GM12878 (cell line): ENCODE data around the gene TP73. TPM values are rescaled to one million over a fixed set of nuclear protein-coding genes. Genes with fewer than 3 reads are reported as not detected.

Source experiments
- ATAC-seq: fragments of 200-7000 bp; cut with Tn5 transposase; 3 replicates; pipeline ENCODE4 v1.9.1; 2020; ENCODE audit warnings: mild to moderate bottlenecking, moderate library complexity
- BruUV-seq: library from RNA; stranded (reverse); fragments of 400-500 nt; replicated peaks from 2 replicates; lab custom pipeline; 2021; lab: Mats Ljungman, UMichigan
- CTCF ChIA-PET: fragments of 300-600 bp; sonication (Branson Sonifier 250); formaldehyde crosslinking; extraction: SDS; loops from one replicate; lab custom pipeline; 2021; ENCODE audit warnings: inconsistent platforms; lab: Yijun Ruan, JAX
- POLR2A ChIA-PET: fragments of 350-600 bp; formaldehyde crosslinking; extraction: SDS; loops from one replicate; lab custom pipeline; 2021; ENCODE audit warnings: inconsistent platforms; lab: Charles Lee
- RAD21 ChIA-PET: fragments of 300-600 bp; sonication (Branson Sonifier 250); formaldehyde crosslinking; loops from one replicate; lab custom pipeline; 2023; ENCODE audit warnings: antibody characterized with exemption; ENCODE audit not compliant: unreplicated experiment; lab: Charles Lee
- SMC1A ChIA-PET: fragments of 300-600 bp; sonication (Branson Sonifier 250); formaldehyde crosslinking; loops from one replicate; lab custom pipeline; 2023; ENCODE audit not compliant: unreplicated experiment, uncharacterized antibody; lab: Charles Lee
- DNase-seq: peaks from one replicate; pipeline ENCODE4 v3.0.0-alpha.2; 2011; ENCODE audit warnings: low read depth, low spot score
- FAIRE-seq: peaks from 3 replicates; lab custom pipeline; 2011; peaks lifted over from hg19 to GRCh38; lab: Jason Lieb, UNC
- H2AFZ ChIP-seq: 2 replicates; pipeline ENCODE4 v1.6.0; 2011; ENCODE audit warnings: low read depth, low read length, control low read depth; ENCODE audit not compliant: control insufficient read depth
- H3K27ac ChIP-seq: 2 replicates; pipeline ENCODE4 v1.5.1; 2011; ENCODE audit warnings: control low read depth; ENCODE audit not compliant: control insufficient read depth, insufficient read depth
- H3K27me3 ChIP-seq, 2 experiments: replicated peaks in 1 of 2; 2 replicates each; pipeline versions ENCODE4 v1.6.0 to v1.6.1; 2011; ENCODE audit warnings: low read length in 1 of 2; ENCODE audit not compliant: control insufficient read depth in 2 of 2, insufficient read depth in 2 of 2
- H3K36me3 ChIP-seq, 2 experiments: 2 replicates each; pipeline ENCODE4 v1.5.1; 2011; ENCODE audit warnings: low read length in 1 of 2; ENCODE audit not compliant: control insufficient read depth in 2 of 2, insufficient read depth in 2 of 2
- H3K4me1 ChIP-seq: 2 replicates; pipeline ENCODE4 v1.6.1; 2011; ENCODE audit warnings: mild to moderate bottlenecking, low read length, moderate library complexity, mixed read lengths; ENCODE audit not compliant: control insufficient read depth, insufficient read depth
- H3K4me2 ChIP-seq: 2 replicates; pipeline ENCODE4 v1.6.0; 2011; ENCODE audit warnings: control low read depth; ENCODE audit not compliant: control insufficient read depth, insufficient read depth
- H3K4me3 ChIP-seq: fragments of 200-600 bp; sonication (generic); 2 replicates; pipeline ENCODE4 v1.5.1; 2016
- H3K79me2 ChIP-seq: 2 replicates; pipeline ENCODE4 v1.6.0; 2011; ENCODE audit warnings: low read length; ENCODE audit not compliant: control insufficient read depth, insufficient read depth
- H3K9ac ChIP-seq: 2 replicates; pipeline ENCODE4 v1.8.0; 2011; ENCODE audit warnings: low read length, control low read depth, mixed read lengths; ENCODE audit not compliant: control insufficient read depth, insufficient read depth
- H3K9me3 ChIP-seq: replicated peaks from 3 replicates; pipeline ENCODE4 v1.5.1; 2011; ENCODE audit warnings: mild to moderate bottlenecking, low read length; ENCODE audit not compliant: control insufficient read depth, insufficient read depth
- H4K20me1 ChIP-seq: 2 replicates; pipeline ENCODE4 v1.6.0; 2011; ENCODE audit not compliant: control insufficient read depth, insufficient read depth
- ATF7 ChIP-seq: fragments of 450-650 bp; IDR thresholded peaks from 2 replicates; pipeline ENCODE4 v1.6.1; 2016; ENCODE audit warnings: low read depth, mild to moderate bottlenecking
- BACH1 ChIP-seq: fragments of 450-650 bp; IDR thresholded peaks from 2 replicates; pipeline ENCODE4 v1.6.1; 2017; ENCODE audit warnings: mild to moderate bottlenecking, borderline replicate concordance
- CBX5 ChIP-seq: sonication (generic); IDR thresholded peaks from 2 replicates; pipeline ENCODE4 v1.6.1; 2016; ENCODE audit warnings: low read depth, moderate library complexity, mild to moderate bottlenecking, inconsistent platforms
- CREM ChIP-seq: IDR thresholded peaks from 2 replicates; pipeline ENCODE4 v1.6.1; 2014; ENCODE audit warnings: antibody characterized with exemption, low read depth
- EZH2 ChIP-seq: IDR thresholded peaks from 2 replicates; pipeline ENCODE4 v1.6.1; 2012; ENCODE audit warnings: low read depth, mild to moderate bottlenecking, control low read depth, inconsistent platforms, low read length, borderline replicate concordance; ENCODE audit not compliant: control insufficient read depth
- FOXK2 ChIP-seq: fragments of 450-650 bp; IDR thresholded peaks from 2 replicates; pipeline ENCODE4 v1.6.1; 2017; ENCODE audit warnings: mild to moderate bottlenecking, moderate library complexity
- GATAD2B ChIP-seq: fragments of 450-650 bp; conservative IDR thresholded peaks from 2 replicates; pipeline ENCODE4 v1.6.1; 2017; ENCODE audit warnings: low read depth, mild to moderate bottlenecking, moderate library complexity
- HDAC2 ChIP-seq: fragments of 200-600 bp; sonication (generic); IDR thresholded peaks from 2 replicates; pipeline ENCODE4 v1.6.1; 2017
- MEF2B ChIP-seq: fragments of 450-650 bp; IDR thresholded peaks from 2 replicates; pipeline ENCODE4 v1.6.1; 2018; ENCODE audit warnings: mild to moderate bottlenecking, moderate library complexity; ENCODE audit not compliant: partially characterized antibody, poor library complexity, severe bottlenecking
- NFIC ChIP-seq: IDR thresholded peaks from 2 replicates; pipeline ENCODE4 v1.6.1; 2012; ENCODE audit warnings: low read depth, mild to moderate bottlenecking, inconsistent platforms, low read length, moderate library complexity
- POLR2A ChIP-seq: IDR thresholded peaks from 2 replicates; pipeline ENCODE4 v1.6.1; 2011; ENCODE audit warnings: low read depth, mild to moderate bottlenecking, low read length
- POLR2AphosphoS5 ChIP-seq: IDR thresholded peaks from 2 replicates; pipeline ENCODE4 v1.6.1; 2011; ENCODE audit warnings: mild to moderate bottlenecking, low read length, inconsistent platforms
- PRDM15 ChIP-seq: fragments of 450-650 bp; formaldehyde crosslinking; IDR thresholded peaks from 2 replicates; pipeline ENCODE4 v1.4.0; 2020; ENCODE audit warnings: mild to moderate bottlenecking, moderate library complexity
- SIX5 ChIP-seq: IDR thresholded peaks from 2 replicates; pipeline ENCODE4 v1.6.1; 2011; ENCODE audit warnings: mild to moderate bottlenecking, low read depth, low read length, moderate library complexity; ENCODE audit not compliant: severe bottlenecking
- SMAD5 ChIP-seq: IDR thresholded peaks from 2 replicates; pipeline ENCODE4 v1.6.1; 2016; ENCODE audit warnings: antibody characterized with exemption, low read depth
- SUPT20H ChIP-seq: IDR thresholded peaks from 2 replicates; pipeline ENCODE4 v1.6.1; 2011; ENCODE audit warnings: low read depth, mild to moderate bottlenecking, low read length, moderate library complexity, borderline replicate concordance; ENCODE audit not compliant: control insufficient read depth
- TARDBP ChIP-seq: IDR thresholded peaks from 2 replicates; pipeline ENCODE4 v1.6.1; 2016; ENCODE audit warnings: borderline replicate concordance
- WGBS: methylation state at CpG from one replicate; pipeline ENCODE4 v1.1.6; 2016; ENCODE audit warnings: low lambda C conversion rate; ENCODE audit not compliant: insufficient replicate concordance, insufficient coverage; ENCODE audit errors: missing lambda C conversion rate; 5-methylcytosine and 5-hydroxymethylcytosine counted together
- in situ Hi-C: fragments of 300-500 bp; cut with MboI; formaldehyde crosslinking; loops from 9 replicates; pipeline ENCODE4 v1.14.3; 2018; ENCODE audit warnings: mixed read lengths
- intact Hi-C: fragments of 100-400 bp; cut with micrococcal nuclease; formaldehyde crosslinking; loops from one replicate; pipeline ENCODE4 v1.14.2; 2022; ENCODE audit not compliant: unreplicated experiment
- polyA plus RNA-seq, 11 experiments: library from polyadenylated mRNA; depleted of rRNA in 4 of 11; unstranded in 6 of 11; stranded (reverse) in 5 of 11; fragments of >200 nt; fragmentation: Nextera tagmentation in 4 of 11; fragmentation: Illumina TruSeq in 1 of 11; extraction: Ambion mirVana in 4 of 11; extraction: Trizol in 1 of 11; gene quantifications; 1 replicate in 1 of 11; 2 replicates in 10 of 11; pipeline versions ENCODE4 v1.2.1 to v1.2.3, GENCODE V29; 2011 to 2016; ENCODE audit warnings: inconsistent platforms in 2 of 11, missing spikeins in 2 of 11, low read depth in 1 of 11
- total RNA-seq, 4 experiments: library from RNA; depleted of rRNA in 3 of 4; stranded (reverse); fragments of >200 nt in 3 of 4; fragmentation: Illumina TruSeq in 1 of 4; extraction: Trizol in 1 of 4; gene quantifications; 2 replicates each; pipeline versions ENCODE4 v1.2.1 to v1.2.3, GENCODE V29; 2013 to 2021

Gene TP73
- total and polyA plus RNA-seq, 10 of the 15 experiments (the other 5 are each of a cell fraction or from before 2014, with no cell fraction given) = 0.08 to 54.2 (median 14.9) TPM

DNA sequence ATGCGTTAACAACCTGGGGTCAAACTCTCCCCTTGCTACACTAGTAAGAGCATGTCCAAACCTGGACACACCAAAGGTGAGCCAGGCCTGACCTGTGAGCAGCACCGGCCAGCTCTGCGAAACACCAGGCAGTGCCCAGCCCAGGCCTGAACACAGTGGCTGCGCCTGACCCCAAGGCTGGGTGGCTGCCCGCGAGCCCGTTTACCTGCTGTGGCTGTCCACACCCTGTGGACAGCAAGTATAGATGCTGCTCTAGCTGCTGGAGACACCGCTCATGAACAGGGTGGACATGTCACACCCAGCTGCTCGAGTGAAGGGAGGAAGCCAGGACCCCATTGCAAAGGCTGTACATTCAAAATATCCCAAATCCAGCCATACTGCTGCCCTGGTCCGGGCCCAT is 92.3 kb downstream of the TP73 start:
- Histone ChIP-seq H3K27me3 (no peaks in the 10 kb centered on the region), H3K4me1 (peaks cover 11% of the 10 kb centered on the region), H3K27ac (no peak overlapping the region), H3K79me2 (no peaks in the 10 kb centered on the region), H3K4me3 (no peak overlapping the region), H3K36me3 (peaks cover 2 to 3% of the 10 kb centered on the region in 2 experiments; a peak in 3 of 4 replicates), H3K4me2 (no peak overlapping the region), H2AFZ (no peak overlapping the region), H3K9me3 (no peaks in the 10 kb centered on the region), H4K20me1 (no peaks in the 10 kb centered on the region), H3K9ac (no peak overlapping the region)
- SMC1A ChIA-PET = no interaction called here
- 91% methylated on average over 10 of the region's 10 CpGs for WGBS
- FAIRE-seq (no peak), ATAC-seq (no peak), DNase-seq (no peak)
- TF ChIP-seq FOXK2 (no peak), POLR2A (0 out of 2 replicates have a peak, but pooled peaks have one; percentile 3), CBX5 (no peak)
- RAD21 ChIA-PET = no interaction called here
- CTCF ChIA-PET = interaction anchor here (1.0 kb wide), 1 partner anchor 20 kb away, joined by 3 read pairs; no protein-coding TSS in a partner anchor
- BruUV-seq = no TSS peak
- POLR2A ChIA-PET = no interaction called here
- in situ Hi-C loops = no loop called here
- intact Hi-C loops = no loop called here

GRCh38 chr1:3745071-3745470 is 92.8 kb downstream of the TP73 start:
- no TSS peak for BruUV-seq
- H3K4me3 ChIP-seq = no peak overlapping the region
- no peaks in the 10 kb centered on the region for H3K9me3 ChIP-seq
- H3K27ac ChIP-seq = no peak overlapping the region
- H3K36me3 ChIP-seq = peaks cover 2 to 3% of the 10 kb centered on the region in 2 experiments; a peak in 3 of 4 replicates
- 95% methylated on average over 12 of the region's 12 CpGs for WGBS
- H3K79me2 ChIP-seq = no peaks in the 10 kb centered on the region
- POLR2A ChIA-PET = no interaction called here
- ATAC-seq = no peak
- in situ Hi-C loops (no loop called here), intact Hi-C loops (no loop called here)
- no peak for DNase-seq
- RAD21 ChIA-PET = no interaction called here
- FAIRE-seq = no peak
- peaks cover 11% of the 10 kb centered on the region for H3K4me1 ChIP-seq
- no peak overlapping the region for H3K9ac ChIP-seq
- TF ChIP-seq GATAD2B (no peak), HDAC2 (no peak), SMAD5 (no peak), CBX5 (no peak), NFIC (no peak), SUPT20H (no peak), ATF7 (no peak), BACH1 (no peak), TARDBP (no peak), POLR2A (no peak), POLR2AphosphoS5 (no peak), PRDM15 (CRISPR knock-in tag) (no peak), MEF2B (no peak), EZH2 (no peak), SIX5 (no peak), CREM (no peak)
- no peaks in the 10 kb centered on the region for H3K27me3 ChIP-seq
- no peak overlapping the region for H3K4me2 ChIP-seq
- SMC1A ChIA-PET = no interaction called here
- H2AFZ ChIP-seq = no peak overlapping the region
- CTCF ChIA-PET = interaction anchor here (1.0 kb wide), 1 partner anchor 20 kb away, joined by 3 read pairs; no protein-coding TSS in a partner anchor
- no peaks in the 10 kb centered on the region for H4K20me1 ChIP-seq
